C4-2B (cell line): ENCODE data around the gene ITGB2.

Experiments
- CTCF ChIP-seq: fragments of 450-650 bp; conservative IDR thresholded peaks from 2 replicates; pipeline ENCODE4 v1.5.1; 2017; ENCODE audit warnings: mild to moderate bottlenecking
- ZFX ChIP-seq: fragments of 450-650 bp; IDR thresholded peaks from 2 replicates; pipeline ENCODE4 v1.6.1; 2017

GRCh38 chr21:44944596-44944995, 23.9 kb upstream of the ITGB2 start:
- TF ChIP-seq CTCF: no peak
- TF ChIP-seq ZFX: no peak
